GM19099 (cell line): Measurements from ENCODE around the gene SCUBE2.

ENCODE experiments used
- POLR2A ChIP-seq: IDR thresholded peaks from 3 replicates; pipeline ENCODE4 v1.6.1; 2011; ENCODE audit warnings: low read depth; ENCODE audit not compliant: insufficient read length; ENCODE audit errors: extremely low read depth

SCUBE2 gene

DNA sequence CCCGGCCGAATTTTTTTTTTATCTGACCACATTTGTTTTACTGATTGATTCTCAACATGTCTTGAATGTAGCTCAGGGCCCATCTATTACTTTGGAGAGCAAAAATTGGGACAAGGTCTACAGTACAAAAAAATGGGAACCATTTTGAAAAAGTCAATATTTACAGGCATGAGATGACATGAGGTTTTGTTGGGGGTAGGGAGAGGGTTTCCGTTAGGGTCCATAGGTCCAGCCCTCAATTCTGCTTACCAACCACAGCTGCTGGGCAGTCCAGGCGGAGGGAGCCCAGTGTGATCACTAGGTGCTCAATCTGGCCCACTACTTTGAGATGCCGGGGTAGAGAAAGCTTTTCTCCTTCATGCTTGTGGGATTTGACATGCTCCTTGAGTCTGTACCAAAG lies 105.9 kb downstream of the SCUBE2 start:
- no peak for TF ChIP-seq POLR2A

DNA sequence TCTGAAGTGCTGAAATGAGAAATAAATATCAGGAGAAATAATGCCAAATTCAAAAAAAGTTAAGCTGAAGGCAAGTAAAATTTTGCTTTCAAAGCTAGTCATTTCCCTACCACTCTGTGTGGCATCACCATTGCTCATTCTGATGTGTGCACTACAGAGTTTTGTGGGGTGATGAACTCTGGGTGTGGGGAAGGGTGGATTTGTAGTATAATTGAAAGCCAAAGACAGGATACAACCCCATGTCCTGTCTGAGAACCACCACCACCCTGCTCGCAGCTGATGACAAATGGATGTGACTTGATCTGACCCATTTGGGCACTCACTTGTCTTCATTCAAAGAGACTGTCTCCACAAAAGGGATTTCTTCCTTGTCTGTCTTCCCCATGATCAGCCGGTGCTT lies 107.8 kb downstream of the SCUBE2 start:
- TF ChIP-seq POLR2A = no peak

DNA sequence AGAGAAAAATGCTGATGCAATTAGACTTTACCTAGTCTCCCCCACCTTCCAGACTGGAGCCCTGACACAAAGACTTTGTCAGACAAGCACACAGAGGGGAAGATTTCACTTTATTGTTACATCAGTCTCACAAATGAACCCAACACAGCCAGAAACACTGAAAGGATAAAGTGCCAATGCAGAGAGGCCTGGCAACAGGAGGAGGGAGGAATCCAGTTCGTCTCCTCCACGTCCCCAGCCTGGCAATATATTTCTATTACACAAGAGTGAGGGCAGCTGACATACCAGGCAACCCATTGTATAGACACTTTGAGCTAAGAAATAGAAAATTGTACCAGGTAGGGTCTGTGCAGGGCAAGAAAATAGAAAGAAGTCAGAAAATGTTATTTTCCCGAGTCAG lies 110.9 kb downstream of the SCUBE2 start:
- no peak for TF ChIP-seq POLR2A

DNA sequence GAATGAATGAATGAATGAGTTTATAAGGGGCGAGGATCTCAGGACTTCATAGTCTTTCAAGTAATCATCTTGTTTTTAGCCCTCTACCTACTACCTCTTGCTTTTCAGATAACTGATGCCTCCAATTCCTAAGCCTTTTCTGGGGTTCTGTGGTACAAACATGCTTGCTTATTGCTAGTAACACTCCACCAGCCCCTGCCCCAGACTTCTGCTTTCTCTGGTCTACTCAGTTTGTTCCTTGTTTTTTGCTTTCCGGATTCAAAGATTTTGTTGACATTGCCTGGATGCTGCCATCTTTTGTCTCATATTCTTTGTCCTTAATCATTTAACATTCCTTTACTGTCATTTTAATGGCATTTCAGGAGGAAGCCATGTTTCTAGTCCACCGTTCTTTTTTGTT lies 118.3 kb downstream of the SCUBE2 start:
- no peak for TF ChIP-seq POLR2A

DNA sequence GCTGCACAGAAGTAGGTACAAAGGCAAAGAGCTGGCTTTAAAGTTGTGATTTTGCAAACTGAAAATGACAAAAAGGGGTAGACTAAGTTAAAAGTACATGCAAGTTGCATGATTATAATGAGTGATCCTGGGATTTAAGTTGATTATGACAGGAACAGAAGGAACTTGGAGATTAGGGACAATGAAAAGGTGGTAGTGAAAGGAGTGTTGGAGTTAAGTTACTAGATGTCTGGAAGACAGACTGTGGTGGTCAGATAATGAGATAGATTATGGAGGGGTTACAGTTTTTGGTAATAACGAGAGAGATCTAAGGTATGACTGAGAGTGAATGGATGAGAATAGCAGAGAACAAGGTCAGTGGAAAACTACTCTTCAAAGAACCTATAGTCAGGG lies 119.5 kb downstream of the SCUBE2 start:
- no peak for TF ChIP-seq POLR2A

DNA sequence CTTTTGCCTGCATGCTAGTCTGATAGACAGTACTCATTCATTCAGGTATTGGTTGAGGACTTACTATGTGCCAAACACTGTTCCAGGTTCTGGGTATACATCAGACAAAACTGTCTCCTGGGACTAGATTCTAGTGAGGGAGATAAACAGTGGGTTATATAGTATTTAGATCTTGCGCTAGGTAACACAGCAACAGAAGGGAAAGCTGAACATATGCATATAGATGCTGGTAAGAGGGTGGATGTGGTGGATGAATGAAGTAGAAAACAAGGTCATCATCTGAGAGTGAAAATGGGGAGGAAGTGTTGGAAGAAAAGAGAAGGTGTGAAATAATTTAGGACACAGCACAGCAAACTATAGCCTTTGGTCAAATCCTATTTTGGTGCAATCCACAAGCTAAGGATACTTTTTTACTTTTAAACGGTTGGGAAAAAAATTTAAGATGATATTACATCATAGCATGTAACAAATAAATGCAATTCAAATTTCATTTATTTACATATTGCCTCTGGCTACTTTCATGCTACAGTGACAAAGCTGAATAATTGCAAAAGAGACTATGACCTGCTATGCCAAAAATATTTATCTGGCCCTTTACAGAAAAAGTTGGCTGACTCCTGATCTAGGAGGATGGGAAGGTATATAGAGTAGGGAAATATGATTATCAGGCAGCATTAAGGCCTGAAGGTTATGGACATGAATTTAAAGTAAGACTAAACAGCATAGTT lies 120.0 kb downstream of the SCUBE2 start:
- no peak for TF ChIP-seq POLR2A
